ENCODE data around the gene KIAA0586. TPM values are rescaled to one million over a fixed set of nuclear protein-coding genes. Genes with fewer than 3 reads are reported as not detected.
"Not testable (repeated sequence)": the region's sequence is repeated elsewhere in the genome, so short reads cannot be mapped to it uniquely, and the experiment has no call there.

KIAA0586 gene
- total RNA-seq, 4 donors from 2014 or later: 10.0 to 13.9 (median 11.9) TPM

- Histone ChIP-seq H3K4me3 (no peak overlapping the region), H3K4me1 (no peaks in the 10 kb centered on the region), H3K36me3 (no peaks in the 10 kb centered on the region), H3K27me3 (no peaks in the 10 kb centered on the region), H3K27ac (no peak overlapping the region), H3K9me3 (no peaks in the 10 kb centered on the region)
- in situ Hi-C loops (cut with MboI; ENCODE audit: low sequenced_read_pairs in 4 of 4): no loop called here
- no peak for DNase-seq
- TF ChIP-seq POLR2A (IDR thresholded peaks at IDR 0.05) (no peak), CTCF (IDR thresholded peaks at IDR 0.05 in 4 of 5, conservative IDR thresholded peaks at IDR 0.05 in 1 of 5) (no peak)
- intact Hi-C loops (cut with DNase I; ENCODE audit: low total_unique reads): no loop called here
- no peak for ATAC-seq
Observed at GRCh38 chr14:58572473-58572853, 144.9 kb downstream of the KIAA0586 start.

DNA sequence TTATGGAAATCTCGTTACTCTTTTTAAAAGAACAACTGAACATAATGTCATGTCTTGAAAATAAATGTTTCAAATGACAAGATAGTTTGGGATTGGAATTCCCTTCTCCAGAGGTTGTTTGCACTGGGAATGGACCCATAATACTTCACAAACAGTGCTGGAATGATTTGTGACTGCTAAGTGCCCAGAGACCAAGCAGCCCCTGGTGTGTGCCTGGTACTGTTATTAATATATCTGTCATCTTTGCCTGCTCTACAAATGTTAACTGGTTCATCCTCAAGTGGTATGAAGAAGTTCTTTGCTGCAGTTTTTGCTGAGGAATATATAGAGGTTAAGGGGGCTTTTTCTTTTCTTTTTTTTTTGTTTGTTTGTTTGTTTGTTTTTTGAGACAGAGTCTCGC lies 145.3 kb downstream of the KIAA0586 start:
- TF ChIP-seq POLR2A (IDR thresholded peaks at IDR 0.05): no peak
- TF ChIP-seq CTCF (IDR thresholded peaks at IDR 0.05 in 4 of 5, conservative IDR thresholded peaks at IDR 0.05 in 1 of 5): no peak
- no peak for DNase-seq
- no peaks in the 10 kb centered on the region for H3K4me1 ChIP-seq
- intact Hi-C loops (cut with DNase I; ENCODE audit: low total_unique reads): no loop called here
- no peaks in the 10 kb centered on the region for H3K36me3 ChIP-seq
- H3K27ac ChIP-seq: no peak overlapping the region
- no peaks in the 10 kb centered on the region for H3K27me3 ChIP-seq
- no peak for ATAC-seq
- H3K4me3 ChIP-seq: no peak overlapping the region
- no peaks in the 10 kb centered on the region for H3K9me3 ChIP-seq
- in situ Hi-C loops (cut with MboI; ENCODE audit: low sequenced_read_pairs in 4 of 4): no loop called here

DNA sequence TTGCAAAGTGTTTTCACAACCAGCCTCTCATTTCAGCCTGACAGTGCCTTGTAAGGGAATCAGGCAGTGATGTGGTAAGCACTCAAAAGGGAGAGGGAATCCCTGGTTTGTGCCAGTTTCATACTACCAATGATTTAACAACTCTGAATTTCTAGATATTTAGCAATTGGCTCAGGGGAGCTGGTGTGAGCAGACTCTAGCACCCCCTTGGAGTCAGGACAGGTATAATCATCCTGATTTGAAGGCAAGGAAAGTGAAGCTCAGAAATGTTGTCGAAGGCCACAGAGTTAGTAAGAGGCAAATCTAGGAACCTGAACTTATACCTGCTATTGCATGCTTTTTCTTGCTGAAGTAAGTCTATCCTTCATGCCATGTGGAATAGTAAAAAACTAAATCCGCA lies 147.1 kb downstream of the KIAA0586 start:
- no peaks in the 10 kb centered on the region for H3K9me3 ChIP-seq
- ATAC-seq (no peak), DNase-seq (no peak)
- H3K4me1 ChIP-seq: no peaks in the 10 kb centered on the region
- intact Hi-C loops (cut with DNase I; ENCODE audit: low total_unique reads) (no loop called here), in situ Hi-C loops (cut with MboI; ENCODE audit: low sequenced_read_pairs in 4 of 4) (no loop called here)
- H3K4me3 ChIP-seq: no peak overlapping the region
- no peaks in the 10 kb centered on the region for H3K36me3 ChIP-seq
- no peaks in the 10 kb centered on the region for H3K27me3 ChIP-seq
- no peak overlapping the region for H3K27ac ChIP-seq
- TF ChIP-seq POLR2A (IDR thresholded peaks at IDR 0.05) (no peak), CTCF (IDR thresholded peaks at IDR 0.05 in 4 of 5, conservative IDR thresholded peaks at IDR 0.05 in 1 of 5) (no peak)

DNA sequence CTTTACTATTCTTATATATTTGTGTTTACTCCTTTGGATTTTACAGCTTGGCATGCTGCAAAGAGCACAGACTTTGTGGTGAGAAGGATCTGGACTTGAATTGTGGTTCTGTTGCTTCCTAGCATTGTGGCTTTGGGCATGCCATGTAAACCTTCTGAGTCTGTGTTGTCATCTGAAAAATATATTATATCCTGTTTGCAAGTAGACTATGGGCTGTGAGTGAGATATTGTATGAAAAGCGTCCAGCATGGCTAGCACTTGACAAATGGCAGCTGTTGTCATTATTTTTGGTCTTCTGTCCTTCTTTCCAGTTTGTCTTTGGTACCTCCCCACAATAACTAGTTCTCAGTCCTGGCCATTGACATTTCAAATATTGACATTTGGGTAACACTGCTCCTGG lies 148.4 kb downstream of the KIAA0586 start:
- no peaks in the 10 kb centered on the region for H3K4me1 ChIP-seq
- TF ChIP-seq CTCF (IDR thresholded peaks at IDR 0.05 in 4 of 5, conservative IDR thresholded peaks at IDR 0.05 in 1 of 5) (no peak), POLR2A (IDR thresholded peaks at IDR 0.05) (no peak)
- no peaks in the 10 kb centered on the region for H3K27me3 ChIP-seq
- in situ Hi-C loops (cut with MboI; ENCODE audit: low sequenced_read_pairs in 4 of 4): no loop called here
- H3K27ac ChIP-seq: no peak overlapping the region
- no peaks in the 10 kb centered on the region for H3K9me3 ChIP-seq
- H3K4me3 ChIP-seq: no peak overlapping the region
- no peak for ATAC-seq
- DNase-seq: no peak
- intact Hi-C loops (cut with DNase I; ENCODE audit: low total_unique reads): no loop called here
- H3K36me3 ChIP-seq: no peaks in the 10 kb centered on the region

DNA sequence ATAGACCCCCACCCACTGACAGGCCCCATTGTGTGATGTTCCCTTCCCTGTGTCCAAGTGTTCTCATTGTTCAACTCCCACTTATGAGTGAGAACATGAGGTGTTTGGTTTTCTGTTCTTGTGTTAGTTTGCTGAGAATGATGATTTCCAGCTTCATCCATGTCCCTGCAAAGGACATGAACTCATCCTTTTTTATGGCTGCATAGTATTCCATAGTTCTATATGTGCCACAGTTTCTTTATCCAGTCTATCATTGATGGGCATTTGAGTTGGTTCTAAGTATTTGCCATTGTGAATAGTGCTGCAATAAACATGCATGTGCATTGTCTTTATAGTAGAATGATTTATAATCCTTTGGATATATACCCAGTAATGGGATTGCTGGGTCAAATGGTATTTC lies 152.5 kb downstream of the KIAA0586 start:
- intact Hi-C loops (cut with DNase I; ENCODE audit: low total_unique reads); H3K36me3 ChIP-seq; H3K4me1 ChIP-seq; ATAC-seq; H3K27me3 ChIP-seq; DNase-seq; in situ Hi-C loops (cut with MboI; ENCODE audit: low sequenced_read_pairs in 4 of 4); H3K4me3 ChIP-seq; H3K27ac ChIP-seq; H3K9me3 ChIP-seq: not testable (repeated sequence)

DNA sequence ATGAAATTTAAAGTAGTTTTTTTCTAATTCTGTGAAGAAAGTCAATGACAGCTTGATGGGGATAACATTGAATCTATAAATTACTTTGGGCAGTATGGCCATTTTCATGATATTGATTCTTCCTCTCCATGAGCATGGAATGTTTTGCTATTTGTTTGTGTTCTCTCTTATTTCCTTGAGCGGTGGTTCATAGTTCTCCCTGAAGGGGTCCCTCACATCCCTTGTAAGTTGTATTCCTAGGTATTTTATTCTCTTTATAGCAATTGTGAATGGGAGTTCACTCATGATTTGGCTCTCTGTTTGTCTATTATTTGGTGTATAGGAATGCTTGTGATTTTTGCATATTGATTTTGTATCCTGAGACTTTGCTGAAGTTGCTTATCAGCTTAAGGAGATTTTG lies 153.9 kb downstream of the KIAA0586 start:
- H3K27ac ChIP-seq; ATAC-seq; H3K27me3 ChIP-seq; in situ Hi-C loops (cut with MboI; ENCODE audit: low sequenced_read_pairs in 4 of 4); DNase-seq; intact Hi-C loops (cut with DNase I; ENCODE audit: low total_unique reads); H3K9me3 ChIP-seq; H3K36me3 ChIP-seq; H3K4me3 ChIP-seq; H3K4me1 ChIP-seq: not testable (repeated sequence)
